NCI-H1105 (cell line): ENCODE data around the gene SIGLEC11.
"Not testable (repeated sequence)": the region's sequence is repeated elsewhere in the genome, so short reads cannot be mapped to it uniquely, and the experiment has no call there.

Source experiments
- DNase-seq: peaks from one replicate; lab custom pipeline; 2025; lab: John Stamatoyannopoulos, UW

The SIGLEC11 gene

DNA sequence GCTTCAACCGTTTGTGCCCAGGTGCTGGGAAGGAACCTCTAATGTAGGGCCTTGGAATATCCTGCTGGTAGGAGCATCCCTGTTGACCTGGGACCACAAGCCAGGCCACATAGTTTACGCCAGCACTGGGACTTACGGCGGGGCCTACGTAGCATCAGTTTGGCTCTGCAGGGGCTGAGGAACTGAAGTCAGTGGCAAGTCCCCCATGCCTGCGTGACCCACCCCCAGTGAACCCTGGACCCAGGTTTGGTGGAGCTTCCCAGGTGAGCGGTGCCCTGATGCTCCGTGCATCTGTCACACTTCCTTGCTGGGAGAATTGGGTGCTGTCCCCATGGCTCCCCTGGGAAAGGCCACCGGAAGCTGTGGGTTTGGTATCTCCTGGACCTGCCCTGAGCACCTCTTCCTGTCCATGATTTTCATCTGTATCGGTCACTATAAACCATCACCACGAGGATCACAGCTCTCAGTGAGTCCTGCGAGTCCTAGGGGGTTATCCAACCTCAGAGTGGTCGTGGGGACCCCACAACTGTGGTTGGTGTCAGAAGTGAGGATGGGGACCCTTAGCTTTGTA, 9.9 kb downstream of the SIGLEC11 start:
- DNase-seq = no peak

DNA sequence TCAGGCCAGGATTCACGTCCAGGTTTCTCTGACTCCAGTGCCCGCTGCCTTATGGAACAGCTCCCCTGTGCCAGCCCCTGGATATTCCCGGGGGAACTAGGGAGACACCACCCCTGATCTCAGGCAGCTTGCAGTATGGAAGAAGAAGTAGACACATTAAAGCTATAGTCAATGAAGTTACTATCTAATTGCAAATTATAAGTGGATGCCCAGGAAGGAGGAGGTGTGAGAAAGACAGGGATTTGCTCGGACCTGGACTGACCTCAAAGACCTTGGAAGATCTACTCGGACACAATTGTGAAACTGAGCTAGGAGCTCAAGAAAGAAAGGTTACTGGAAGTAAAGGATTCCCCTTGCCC, 10.4 kb downstream of the SIGLEC11 start:
- no peak for DNase-seq

DNA sequence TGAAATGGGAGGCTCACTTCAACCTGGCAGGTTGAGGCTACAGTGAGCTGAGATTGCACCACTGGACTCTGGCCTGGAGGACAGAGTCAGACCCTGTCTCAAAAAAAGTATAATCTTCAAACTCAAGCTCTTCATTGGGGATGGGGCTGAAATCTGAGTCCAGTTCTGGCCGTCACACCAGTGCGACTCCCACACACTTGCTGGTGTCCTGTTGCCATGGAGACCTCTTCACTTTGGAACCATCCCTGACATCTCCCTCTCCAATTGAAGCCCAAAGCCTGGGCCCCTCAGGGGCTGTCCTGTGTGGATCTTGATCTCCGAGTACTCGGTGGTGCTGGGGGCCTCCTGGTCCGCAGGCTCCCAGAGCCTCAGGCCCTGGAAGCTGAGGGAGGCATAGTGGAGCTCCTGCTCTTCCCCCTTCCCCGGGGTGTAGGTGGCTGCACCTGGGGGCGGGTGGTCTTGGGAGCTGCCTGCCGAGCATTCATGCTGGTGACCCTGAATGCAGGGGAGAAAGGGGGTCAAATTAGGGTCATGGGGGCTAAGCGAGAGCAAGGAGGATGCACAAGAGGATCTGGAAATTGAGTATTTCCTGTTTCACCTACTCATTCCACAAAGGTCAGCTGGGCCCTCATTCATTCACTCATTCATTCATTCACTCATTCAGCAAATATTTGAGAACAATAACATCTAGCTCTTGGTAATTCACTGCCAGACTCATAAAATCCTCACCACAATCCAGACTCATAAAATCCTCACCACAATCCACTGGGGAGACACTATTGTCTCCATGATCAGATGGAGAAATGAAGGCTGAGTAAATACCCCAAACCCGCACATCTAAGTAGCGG, 11.0 kb downstream of the SIGLEC11 start:
- DNase-seq = no peak

DNA sequence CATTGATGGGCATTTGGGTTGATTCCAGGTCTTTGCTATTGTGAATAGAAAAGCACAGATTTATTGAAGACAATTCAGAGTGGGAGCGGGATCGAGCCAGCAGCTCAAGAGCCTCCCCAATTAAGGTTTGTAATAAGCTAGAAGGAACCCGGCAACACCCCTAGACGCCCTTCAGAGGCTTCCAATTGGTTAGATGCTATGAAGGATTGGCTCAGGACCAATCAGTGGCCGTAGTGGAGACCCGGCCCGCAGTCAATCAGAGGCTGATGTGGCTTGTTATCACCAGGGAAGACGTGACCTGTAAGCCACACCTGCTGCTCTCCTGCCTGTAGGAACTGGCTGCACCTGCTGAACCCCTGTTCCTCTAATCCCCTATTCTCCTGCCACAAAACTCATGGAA, 14.6 kb downstream of the SIGLEC11 start:
- no peak for DNase-seq

DNA sequence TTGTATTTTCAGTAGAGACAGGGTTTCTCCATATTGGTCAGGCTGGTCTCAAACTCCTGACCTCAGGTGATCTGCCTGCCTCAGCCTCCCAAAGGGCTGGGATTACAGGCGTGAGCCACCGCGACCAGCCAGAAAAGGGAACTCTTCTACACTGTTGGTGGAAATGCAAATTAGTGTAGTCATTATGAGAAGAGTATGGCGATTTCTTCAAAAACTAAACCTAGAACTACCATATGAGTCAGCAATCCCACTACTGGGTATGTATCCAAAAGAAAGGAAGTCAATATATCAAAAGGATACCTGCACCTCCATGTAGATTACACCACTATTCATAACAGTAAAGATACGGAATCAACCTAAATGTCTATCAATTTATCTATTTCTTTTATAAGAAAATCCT, 16.4 kb downstream of the SIGLEC11 start:
- not testable (repeated sequence) for DNase-seq

DNA sequence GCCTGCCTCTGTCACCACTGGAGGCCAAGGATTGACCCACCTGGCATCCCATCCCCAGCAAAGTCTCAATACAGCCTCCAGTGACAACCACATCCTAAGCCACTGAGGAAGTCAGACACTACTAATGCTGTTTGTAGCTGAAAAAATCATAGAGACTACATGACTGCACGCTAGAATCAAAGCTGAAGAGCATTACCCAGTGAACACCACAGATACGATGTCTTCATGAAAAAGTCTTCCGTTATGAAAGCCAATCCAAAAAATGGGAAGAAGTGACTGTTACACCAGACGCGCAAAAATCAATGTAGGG, 20.5 kb downstream of the SIGLEC11 start:
- no peak for DNase-seq

DNA sequence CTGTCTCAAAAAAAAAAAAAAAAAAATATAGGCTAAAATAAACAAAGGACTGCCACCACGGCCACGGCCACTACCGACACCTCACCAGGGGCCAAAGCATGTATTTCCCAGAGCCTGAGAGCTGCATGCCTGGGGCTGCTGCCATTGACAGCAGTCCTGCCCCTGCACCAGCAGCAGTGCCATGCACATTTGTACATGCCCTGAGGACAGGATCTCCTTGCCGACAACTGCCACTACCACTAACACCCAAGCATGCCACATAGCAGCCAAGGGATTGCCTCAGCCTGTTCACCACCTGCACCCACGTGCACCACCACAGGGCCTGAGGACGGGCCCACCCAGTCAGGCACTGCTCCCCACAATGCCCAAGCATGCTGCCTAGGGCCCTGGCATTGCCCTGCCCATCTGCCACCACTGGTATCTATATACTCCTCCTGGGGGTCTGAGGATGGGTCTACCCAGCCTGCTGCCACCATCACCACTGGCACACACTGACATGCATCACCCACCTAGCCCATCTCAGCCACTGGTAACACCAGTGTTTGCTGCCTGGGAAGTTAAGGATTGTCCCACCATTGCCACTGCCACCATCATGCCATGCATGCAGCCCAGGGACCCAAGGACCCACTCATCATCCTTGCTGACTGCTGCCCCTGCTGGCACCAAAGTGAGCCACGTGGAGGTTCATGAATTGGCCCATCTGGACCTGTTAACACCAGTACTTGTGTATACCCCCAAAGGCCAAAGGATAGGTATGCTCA, 21.1 kb downstream of the SIGLEC11 start:
- no peak for DNase-seq

DNA sequence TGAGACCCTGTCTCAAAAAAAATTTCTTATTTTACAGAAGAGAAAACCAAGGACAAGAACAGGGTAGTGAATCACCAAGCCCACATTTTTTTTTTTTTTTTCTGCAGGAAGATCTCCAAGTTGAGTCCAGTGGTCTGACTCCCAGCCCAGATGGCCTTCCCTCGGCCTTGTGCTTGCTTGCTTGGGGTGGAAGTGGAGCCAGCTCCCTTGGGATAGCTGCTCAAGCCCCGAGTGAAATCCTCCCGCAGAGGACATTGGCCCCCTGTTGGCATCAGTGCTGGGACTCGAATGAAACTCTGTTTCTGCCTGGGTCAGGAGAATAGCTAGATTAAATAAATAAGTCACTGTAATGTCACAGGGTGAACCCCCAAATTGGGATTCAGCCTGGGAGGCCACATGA, 22.3 kb downstream of the SIGLEC11 start:
- DNase-seq = no peak

DNA sequence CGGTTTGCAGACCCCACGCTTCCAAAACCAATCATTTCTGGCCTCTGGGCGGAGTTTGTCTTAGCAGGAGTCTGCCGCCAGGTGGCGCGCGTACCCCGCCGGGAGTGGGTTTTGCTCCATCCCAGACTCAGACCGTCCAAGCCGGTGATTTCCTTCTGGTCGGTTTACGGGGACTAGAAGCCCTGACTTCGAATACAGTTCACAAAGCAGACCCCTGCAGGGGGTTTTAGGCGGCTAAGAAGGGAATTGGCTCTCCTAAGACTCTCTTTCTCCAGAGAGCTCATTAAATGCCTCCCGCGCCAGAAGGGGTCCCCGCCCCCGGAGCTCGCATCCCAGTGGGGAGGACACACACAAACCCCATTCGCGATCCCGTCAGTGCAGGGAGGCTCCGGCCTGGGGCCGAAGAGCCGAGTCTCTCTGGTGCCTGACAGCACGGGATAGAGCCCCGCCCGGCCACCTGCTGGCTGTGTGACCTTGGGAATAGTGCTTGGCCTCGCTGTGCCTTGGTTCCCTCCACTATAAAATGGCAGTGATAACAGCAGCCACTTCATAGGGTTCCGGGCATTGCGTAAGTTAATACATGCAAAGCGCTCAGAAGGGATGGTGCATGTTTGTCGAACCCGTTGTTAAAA, 23.1 kb downstream of the SIGLEC11 start:
- peak; percentile 65 for DNase-seq

DNA sequence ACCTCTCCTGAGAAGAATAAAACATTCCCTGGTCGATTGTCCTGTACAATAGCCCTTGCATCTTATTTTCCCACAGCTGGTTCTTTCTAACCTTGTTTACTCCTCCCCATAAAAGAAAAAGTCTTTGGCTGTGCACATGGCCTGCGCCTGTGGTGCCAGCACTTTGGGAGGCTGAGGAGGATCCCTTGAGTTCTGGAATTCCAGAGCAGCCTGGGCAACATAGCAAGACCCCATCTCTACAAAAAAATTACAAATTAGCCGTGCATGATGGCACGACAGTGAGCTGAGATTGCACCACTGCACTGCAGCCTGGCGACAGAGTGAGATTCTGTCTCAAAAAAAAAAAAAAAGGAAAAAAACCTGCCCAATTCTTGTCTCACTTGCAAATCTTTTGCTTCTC, 24.4 kb downstream of the SIGLEC11 start:
- DNase-seq = no peak

DNA sequence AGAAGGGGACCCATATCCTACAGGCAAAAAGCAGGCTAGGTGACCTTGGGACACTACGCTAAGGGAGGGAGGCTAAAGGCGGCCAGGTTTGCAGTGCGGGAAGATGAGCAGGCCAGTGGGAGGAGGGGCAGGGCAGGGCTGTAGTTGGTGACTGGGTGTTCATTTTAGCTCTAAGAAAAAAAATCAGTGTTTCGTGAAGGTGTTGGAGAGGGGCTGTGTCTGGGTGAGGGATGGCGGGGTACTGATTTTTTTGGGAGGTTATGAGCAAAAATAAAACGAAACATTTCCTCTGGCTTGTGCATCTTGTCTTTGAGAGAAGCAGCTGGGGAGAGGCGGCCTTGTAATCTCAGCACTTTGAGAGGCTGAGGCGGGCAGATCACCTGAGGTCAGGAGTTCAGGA, 27.3 kb downstream of the SIGLEC11 start:
- DNase-seq = no peak

DNA sequence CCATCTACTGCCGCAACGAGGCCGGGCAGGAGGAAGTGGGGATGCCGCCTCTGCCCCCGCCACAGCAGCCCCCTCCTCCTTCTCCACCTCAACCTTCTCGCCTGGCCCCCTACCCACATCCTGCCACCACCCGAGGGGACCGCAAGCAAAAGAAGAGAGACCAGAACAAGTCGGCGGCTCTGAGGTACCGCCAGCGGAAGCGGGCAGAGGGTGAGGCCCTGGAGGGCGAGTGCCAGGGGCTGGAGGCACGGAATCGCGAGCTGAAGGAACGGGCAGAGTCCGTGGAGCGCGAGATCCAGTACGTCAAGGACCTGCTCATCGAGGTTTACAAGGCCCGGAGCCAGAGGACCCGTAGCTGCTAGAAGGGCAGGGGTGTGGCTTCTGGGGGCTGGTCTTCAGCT, 28.2 kb downstream of the SIGLEC11 start:
- DNase-seq = no peak

DNA sequence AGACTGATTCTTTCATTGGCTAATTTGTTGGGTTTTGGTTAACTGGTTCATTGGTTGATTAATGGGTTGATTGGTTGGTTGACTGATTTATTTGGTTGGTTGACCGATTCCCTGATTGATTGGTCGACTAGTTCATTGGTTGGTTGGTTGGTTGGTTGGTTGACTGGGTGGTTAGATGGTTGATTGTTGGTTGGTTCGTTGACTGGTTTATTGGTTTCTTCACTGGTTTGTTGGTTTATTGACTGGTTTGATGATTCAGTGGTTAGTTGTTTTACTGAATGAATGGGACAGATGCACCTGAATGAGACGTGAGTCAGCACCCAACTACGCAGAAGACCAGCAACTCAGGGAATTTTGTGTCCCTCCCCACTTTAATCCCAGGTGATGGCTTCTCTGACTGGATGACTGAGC, 28.9 kb downstream of the SIGLEC11 start:
- no peak for DNase-seq

DNA sequence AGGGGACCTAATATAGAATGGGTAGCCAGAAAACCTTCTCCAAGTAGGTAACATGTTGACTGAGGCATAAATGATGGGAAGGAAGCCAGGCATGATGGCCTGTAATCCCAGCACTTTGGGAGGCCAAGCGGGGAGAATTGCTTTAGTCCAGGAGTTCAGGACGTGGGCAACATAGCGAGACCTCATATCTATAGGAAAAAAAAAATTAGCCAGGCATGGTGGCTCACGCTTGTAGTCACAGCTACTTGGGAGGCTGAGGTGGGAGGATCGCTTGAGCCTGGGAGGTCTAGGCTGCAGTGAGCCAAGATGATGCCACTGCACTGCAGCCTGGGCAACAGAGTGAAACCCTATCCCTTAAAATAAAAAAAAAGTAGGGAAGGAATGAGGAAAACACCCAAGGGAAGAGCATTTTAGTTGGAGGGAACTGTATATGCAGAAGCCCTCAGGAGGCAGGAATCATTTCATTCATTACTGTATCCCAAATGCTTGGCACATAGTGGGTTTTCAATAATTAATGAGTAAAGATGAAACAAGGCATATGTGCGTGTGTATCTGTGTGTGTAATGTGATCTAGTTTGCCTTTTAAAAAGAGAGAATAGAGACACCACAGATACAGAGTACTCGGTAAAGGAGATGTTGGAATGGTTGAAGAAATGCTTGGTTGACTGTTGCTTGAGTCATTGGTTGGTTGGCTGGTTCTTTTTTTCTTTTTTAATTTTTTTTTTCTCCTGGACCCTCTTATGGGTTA, 29.5 kb downstream of the SIGLEC11 start:
- no peak for DNase-seq

DNA sequence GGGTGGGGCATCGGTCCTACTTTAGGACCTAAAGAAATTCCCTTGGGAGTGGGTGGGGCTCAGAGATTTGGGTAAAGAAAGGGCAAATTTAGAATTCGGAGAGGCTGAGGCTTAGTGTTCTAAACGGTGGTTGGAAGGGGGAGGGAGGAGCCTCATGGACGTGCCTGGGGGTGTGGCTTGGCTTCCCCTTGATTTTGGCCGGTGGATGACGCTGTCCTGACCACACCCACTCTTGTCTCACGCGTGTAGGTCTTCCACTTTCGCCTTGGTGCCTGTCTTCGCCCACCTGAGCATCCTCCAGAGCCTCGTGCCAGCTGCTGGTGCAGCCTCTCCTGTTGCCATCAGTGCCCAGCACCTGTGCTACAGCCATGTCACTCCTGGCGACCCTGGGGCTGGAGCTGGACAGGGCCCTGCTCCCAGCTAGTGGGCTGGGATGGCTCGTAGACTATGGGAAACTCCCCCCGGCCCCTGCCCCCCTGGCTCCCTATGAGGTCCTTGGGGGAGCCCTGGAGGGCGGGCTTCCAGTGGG, 30.4 kb downstream of the SIGLEC11 start:
- DNase-seq = no peak

DNA sequence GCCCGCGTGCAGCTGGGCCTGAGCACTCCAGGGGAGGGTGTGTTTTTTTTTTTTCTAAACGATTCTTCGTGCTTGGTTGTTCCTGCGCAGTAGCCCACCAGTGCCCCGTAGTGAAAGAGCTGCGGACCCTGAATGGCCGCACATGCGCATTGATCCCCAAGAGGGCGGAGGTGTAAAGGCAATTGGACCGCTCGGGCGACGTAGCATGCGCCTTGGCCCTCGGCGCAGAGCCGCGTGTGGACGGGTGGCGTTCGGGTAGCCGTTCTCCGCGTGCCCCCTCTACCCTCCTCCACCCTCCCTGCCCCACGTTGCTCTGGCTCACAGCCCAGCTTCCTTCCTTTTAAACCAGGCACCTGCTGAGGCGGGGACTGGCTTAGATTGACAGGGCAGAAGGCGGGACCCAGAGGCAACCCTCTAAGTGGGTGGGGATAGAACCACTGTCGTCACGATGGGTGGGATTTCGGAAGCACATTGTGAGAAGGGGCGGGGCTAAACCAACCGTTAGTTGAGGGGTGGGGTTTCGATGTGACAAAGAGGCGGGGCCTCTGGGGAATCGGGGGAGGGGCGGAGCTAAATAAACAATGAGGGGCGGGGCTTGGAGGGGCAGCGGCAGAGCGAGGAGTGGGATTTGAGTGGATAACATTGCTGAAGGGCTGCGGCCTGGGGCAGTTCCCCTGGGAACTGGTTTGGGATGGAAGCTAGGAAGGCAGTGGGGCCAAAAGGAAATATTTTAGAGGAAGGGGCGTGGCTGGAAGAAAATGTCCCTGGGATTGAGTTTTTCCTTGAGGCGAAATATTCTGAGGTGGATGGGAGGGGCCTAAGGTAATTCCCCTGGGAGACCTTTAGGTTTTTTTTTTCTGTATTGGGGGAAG, 31.1 kb downstream of the SIGLEC11 start:
- DNase-seq = peak; percentile 96

DNA sequence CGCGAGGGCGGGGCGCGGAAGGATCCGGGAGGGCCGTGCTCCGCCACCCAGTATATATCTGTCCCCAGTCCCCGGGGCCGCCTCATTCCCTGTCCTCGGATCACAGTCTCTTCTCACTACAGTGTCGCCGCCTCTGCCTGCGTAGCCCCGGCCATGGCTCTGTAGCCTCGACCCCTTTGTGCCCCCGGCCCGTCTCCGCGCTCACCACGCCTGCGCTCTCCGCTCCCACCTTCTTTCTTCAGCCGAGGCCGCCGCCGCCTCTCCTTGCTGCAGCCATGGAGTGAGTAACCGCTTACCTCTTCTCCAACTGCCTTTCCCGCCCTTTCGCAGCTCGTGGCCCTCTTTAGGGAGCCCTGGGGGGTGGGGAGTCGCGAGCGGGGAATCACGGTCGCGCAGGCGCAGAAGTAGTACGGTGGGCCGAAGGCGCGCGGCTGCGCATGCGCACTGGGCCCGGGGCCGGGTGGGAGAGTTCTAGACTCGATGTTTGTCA, 31.8 kb downstream of the SIGLEC11 start, which contains the start of the genes ATF5 and NUP62:
ATF5 (plus strand) TSS at position 85 of the 490 bp plus-strand sequence. CDS start 1,646 bp downstream, outside the sequence.
NUP62 (minus strand) TSS at position 384 of the 490 bp plus-strand sequence. CDS start 19,697 bp downstream, outside the sequence.
- DNase-seq = peak; percentile 93

DNA sequence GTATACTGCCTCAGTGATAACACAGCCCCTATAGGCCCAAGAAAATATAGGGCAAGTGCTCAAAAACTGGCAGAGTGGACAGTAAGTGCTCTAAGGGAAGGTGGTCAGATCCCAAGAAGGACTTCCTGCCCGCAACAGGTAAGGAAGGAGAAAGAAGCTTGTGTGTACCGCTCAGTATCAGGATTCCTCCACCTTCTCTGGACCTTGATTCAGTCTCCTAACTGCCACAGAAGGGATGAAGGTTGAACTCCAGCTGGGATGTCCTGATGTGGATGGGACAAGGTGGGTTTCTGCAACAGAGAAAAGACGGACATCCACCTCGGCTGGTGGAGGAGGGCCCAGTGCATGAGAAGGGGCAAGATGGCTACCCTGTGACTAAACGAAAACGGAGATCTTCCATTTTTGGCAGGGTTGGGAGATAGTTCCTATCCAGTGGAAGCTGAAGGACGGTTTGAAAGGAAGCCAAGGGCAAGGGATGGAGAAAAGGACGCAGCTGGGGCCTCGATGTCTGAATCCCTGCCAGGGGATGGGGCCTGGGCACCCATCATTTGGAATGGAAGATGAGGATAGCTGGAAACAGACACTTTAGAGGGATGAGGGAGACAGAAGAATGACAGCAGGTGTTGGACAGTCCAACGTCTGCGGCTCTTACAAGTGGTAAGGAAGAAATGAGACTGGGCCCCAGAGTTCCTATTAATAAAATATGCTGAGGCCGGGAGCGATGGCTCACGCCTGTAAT, 33.3 kb downstream of the SIGLEC11 start:
- no peak for DNase-seq

DNA sequence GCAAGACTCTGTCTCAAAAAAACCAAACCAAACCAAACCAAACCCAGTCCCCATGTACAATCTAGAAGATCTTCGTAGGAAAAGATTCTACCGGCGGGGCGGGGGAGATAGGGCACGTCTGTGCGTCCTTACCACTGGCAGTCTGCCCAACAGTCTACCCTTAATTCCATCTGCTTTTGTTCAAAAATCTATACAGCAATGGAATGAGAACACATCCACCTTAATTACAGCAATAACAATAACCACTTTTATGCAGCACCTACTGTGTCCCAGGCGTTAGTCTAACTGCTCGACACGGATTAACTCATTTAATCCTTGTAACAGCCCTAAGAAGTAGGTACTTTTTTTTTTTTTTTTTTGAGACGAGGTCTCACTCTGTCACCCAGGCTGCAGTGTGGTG, 34.5 kb downstream of the SIGLEC11 start:
- no peak for DNase-seq

DNA sequence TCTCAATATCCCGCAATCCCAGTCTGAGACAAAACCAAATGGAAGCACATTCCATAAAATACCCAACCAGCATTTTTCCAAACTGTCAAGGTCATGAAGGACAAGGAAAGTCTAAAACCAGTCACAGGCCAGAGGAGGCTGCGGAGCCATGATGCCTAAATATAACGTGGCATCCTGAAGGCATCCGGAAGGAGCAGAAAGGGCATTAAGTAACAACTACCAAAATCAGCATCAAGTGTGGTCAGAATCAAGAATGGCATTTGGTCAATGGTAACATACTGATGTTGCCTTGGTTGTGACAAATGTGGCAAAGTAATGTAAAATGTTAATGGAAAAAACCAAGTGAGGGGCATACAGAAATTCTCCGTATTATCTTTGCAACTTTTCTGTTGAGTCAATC, 35.5 kb downstream of the SIGLEC11 start:
- no peak for DNase-seq
